ES-I3 (cell line): ENCODE data around the gene DRD2.

Experiments used
- H3K36me3 ChIP-seq: 2 replicates; pipeline ENCODE4 v1.6.1; 2013; ENCODE audit warnings: mild to moderate bottlenecking, low read length, control low read depth, moderate library complexity; ENCODE audit not compliant: insufficient read depth
- H3K4me1 ChIP-seq: 2 replicates; pipeline ENCODE4 v1.6.1; 2013; ENCODE audit warnings: mild to moderate bottlenecking, control low read depth, low read length; ENCODE audit not compliant: insufficient read depth
- H3K9ac ChIP-seq: 2 replicates; pipeline ENCODE4 v1.6.1; 2013; ENCODE audit warnings: low read depth, mild to moderate bottlenecking, low read length, moderate library complexity
- H3K9me3 ChIP-seq: 2 replicates; pipeline ENCODE4 v1.6.1; 2013; ENCODE audit warnings: mild to moderate bottlenecking, low read length, moderate library complexity; ENCODE audit not compliant: control insufficient read depth, insufficient read depth

DRD2 gene

GRCh38 chr11:113446112-113446511 lies 29.1 kb downstream of the DRD2 start:
- H3K36me3 ChIP-seq: no peaks in the 10 kb centered on the region
- H3K4me1 ChIP-seq: no peaks in the 10 kb centered on the region
- H3K9me3 ChIP-seq: no peaks in the 10 kb centered on the region
- no peak overlapping the region for H3K9ac ChIP-seq

GRCh38 chr11:113444502-113445123 lies 30.6 kb downstream of the DRD2 start:
- Histone ChIP-seq H3K36me3 (no peaks in the 10 kb centered on the region), H3K9ac (no peak overlapping the region), H3K4me1 (no peaks in the 10 kb centered on the region), H3K9me3 (no peaks in the 10 kb centered on the region)

GRCh38 chr11:113440816-113441215 lies 34.4 kb downstream of the DRD2 start:
- no peaks in the 10 kb centered on the region for H3K4me1 ChIP-seq
- H3K36me3 ChIP-seq: no peaks in the 10 kb centered on the region
- no peaks in the 10 kb centered on the region for H3K9me3 ChIP-seq
- H3K9ac ChIP-seq: no peak overlapping the region

GRCh38 chr11:113436672-113437252 lies 38.4 kb downstream of the DRD2 start:
- H3K4me1 ChIP-seq: no peaks in the 10 kb centered on the region
- no peaks in the 10 kb centered on the region for H3K9me3 ChIP-seq
- H3K9ac ChIP-seq: no peak overlapping the region
- no peaks in the 10 kb centered on the region for H3K36me3 ChIP-seq

GRCh38 chr11:113435190-113435968 lies 39.8 kb downstream of the DRD2 start:
- no peak overlapping the region for H3K9ac ChIP-seq
- no peaks in the 10 kb centered on the region for H3K4me1 ChIP-seq
- H3K9me3 ChIP-seq: no peaks in the 10 kb centered on the region
- no peaks in the 10 kb centered on the region for H3K36me3 ChIP-seq

GRCh38 chr11:113431746-113432145 lies 43.5 kb downstream of the DRD2 start:
- Histone ChIP-seq H3K4me1 (no peaks in the 10 kb centered on the region), H3K9ac (no peak overlapping the region), H3K36me3 (no peaks in the 10 kb centered on the region), H3K9me3 (no peaks in the 10 kb centered on the region)

- Histone ChIP-seq H3K9ac (no peak overlapping the region), H3K36me3 (no peaks in the 10 kb centered on the region), H3K9me3 (no peaks in the 10 kb centered on the region), H3K4me1 (no peaks in the 10 kb centered on the region)
These were observed 48.5 kb downstream of the DRD2 start for GRCh38 chr11:113426686-113427085.

- no peaks in the 10 kb centered on the region for H3K36me3 ChIP-seq
- H3K9me3 ChIP-seq: no peaks in the 10 kb centered on the region
- no peaks in the 10 kb centered on the region for H3K4me1 ChIP-seq
- no peak overlapping the region for H3K9ac ChIP-seq
These were observed 54.4 kb downstream of the DRD2 start for GRCh38 chr11:113420808-113421207.

GRCh38 chr11:113419454-113420003 lies 55.7 kb downstream of the DRD2 start:
- no peak overlapping the region for H3K9ac ChIP-seq
- H3K36me3 ChIP-seq: no peaks in the 10 kb centered on the region
- H3K4me1 ChIP-seq: no peaks in the 10 kb centered on the region
- H3K9me3 ChIP-seq: no peaks in the 10 kb centered on the region

GRCh38 chr11:113417428-113417827 lies 57.8 kb downstream of the DRD2 start:
- H3K4me1 ChIP-seq: no peaks in the 10 kb centered on the region
- H3K36me3 ChIP-seq: no peaks in the 10 kb centered on the region
- no peak overlapping the region for H3K9ac ChIP-seq
- no peaks in the 10 kb centered on the region for H3K9me3 ChIP-seq

GRCh38 chr11:113415343-113415742 lies 59.9 kb downstream of the DRD2 start:
- H3K4me1 ChIP-seq: no peaks in the 10 kb centered on the region
- H3K9me3 ChIP-seq: no peaks in the 10 kb centered on the region
- H3K9ac ChIP-seq: no peak overlapping the region

GRCh38 chr11:113412675-113413074 lies 62.5 kb downstream of the DRD2 start:
- no peaks in the 10 kb centered on the region for H3K36me3 ChIP-seq
- no peaks in the 10 kb centered on the region for H3K4me1 ChIP-seq
- H3K9ac ChIP-seq: no peak overlapping the region
- no peaks in the 10 kb centered on the region for H3K9me3 ChIP-seq

More at GRCh38 chr11:113415343-113415742, 59.9 kb downstream of the DRD2 start:
- H3K36me3 ChIP-seq: no peaks in the 10 kb centered on the region

GRCh38 chr11:113411536-113411935 lies 63.7 kb downstream of the DRD2 start:
- Histone ChIP-seq H3K4me1 (no peaks in the 10 kb centered on the region), H3K9me3 (no peaks in the 10 kb centered on the region), H3K9ac (no peak overlapping the region), H3K36me3 (no peaks in the 10 kb centered on the region)

GRCh38 chr11:113410414-113411135 lies 64.6 kb downstream of the DRD2 start:
- H3K4me1 ChIP-seq: no peaks in the 10 kb centered on the region
- H3K9me3 ChIP-seq: no peaks in the 10 kb centered on the region
- H3K36me3 ChIP-seq: no peaks in the 10 kb centered on the region
- no peak overlapping the region for H3K9ac ChIP-seq
